Keratinocyte (primary cell): ENCODE results near the gene MOB3B.

Experiments used
- EZH2 ChIP-seq: IDR thresholded peaks from one replicate; pipeline ENCODE4 v1.6.1; 2012; ENCODE audit warnings: inconsistent platforms, mild to moderate bottlenecking, low read length, moderate library complexity
- TF ChIP-seq, protein P1 (sequence below), 3 experiments: IDR thresholded peaks in 1 of 3; conservative IDR thresholded peaks in 1 of 3; optimal IDR thresholded peaks in 1 of 3; 2 replicates in 2 of 3; 3 replicates in 1 of 3; pipeline versions ENCODE3 to v1.5.1; 2011; ENCODE audit warnings: low read length in 3 of 3, mild to moderate bottlenecking in 3 of 3, moderate library complexity in 2 of 3, control low read depth in 1 of 3, inconsistent platforms in 1 of 3; ENCODE audit not compliant: insufficient read depth in 2 of 3; ENCODE audit errors: extremely low read depth in 1 of 3

- TF ChIP-seq, protein P1, sequence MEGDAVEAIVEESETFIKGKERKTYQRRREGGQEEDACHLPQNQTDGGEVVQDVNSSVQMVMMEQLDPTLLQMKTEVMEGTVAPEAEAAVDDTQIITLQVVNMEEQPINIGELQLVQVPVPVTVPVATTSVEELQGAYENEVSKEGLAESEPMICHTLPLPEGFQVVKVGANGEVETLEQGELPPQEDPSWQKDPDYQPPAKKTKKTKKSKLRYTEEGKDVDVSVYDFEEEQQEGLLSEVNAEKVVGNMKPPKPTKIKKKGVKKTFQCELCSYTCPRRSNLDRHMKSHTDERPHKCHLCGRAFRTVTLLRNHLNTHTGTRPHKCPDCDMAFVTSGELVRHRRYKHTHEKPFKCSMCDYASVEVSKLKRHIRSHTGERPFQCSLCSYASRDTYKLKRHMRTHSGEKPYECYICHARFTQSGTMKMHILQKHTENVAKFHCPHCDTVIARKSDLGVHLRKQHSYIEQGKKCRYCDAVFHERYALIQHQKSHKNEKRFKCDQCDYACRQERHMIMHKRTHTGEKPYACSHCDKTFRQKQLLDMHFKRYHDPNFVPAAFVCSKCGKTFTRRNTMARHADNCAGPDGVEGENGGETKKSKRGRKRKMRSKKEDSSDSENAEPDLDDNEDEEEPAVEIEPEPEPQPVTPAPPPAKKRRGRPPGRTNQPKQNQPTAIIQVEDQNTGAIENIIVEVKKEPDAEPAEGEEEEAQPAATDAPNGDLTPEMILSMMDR (optimal IDR thresholded peaks at IDR 0.05 in 1 of 3, IDR thresholded peaks at IDR 0.05 in 1 of 3, conservative IDR thresholded peaks at IDR 0.05 in 1 of 3; ENCODE audit: extremely low read depth in 1 of 3, insufficient read depth in 2 of 3, low read length in 3 of 3): no peak
- TF ChIP-seq EZH2: no peak
Observed at GRCh38 chr9:27565696-27566095, 36.1 kb upstream of the MOB3B start.
